Transverse colon (tissue), 4 donors: ENCODE measurements around the gene CMTM4. TPM values are rescaled to one million over a fixed set of nuclear protein-coding genes. Genes with fewer than 3 reads are reported as not detected.

ENCODE experiments used
- DNase-seq: peaks from one replicate; pipeline ENCODE4 v3.0.0-alpha.2; 2019
- H3K27ac ChIP-seq, 4 donors: fragments of 200-600 bp; sonication (generic); 2 replicates each; pipeline ENCODE4 v1.5.1; 2016 to 2018; ENCODE audit warnings: inconsistent platforms in 4 of 4
- H3K27me3 ChIP-seq: fragments of 200-600 bp; sonication (generic); 2 replicates; pipeline ENCODE4 v1.5.1; 2017; ENCODE audit warnings: inconsistent platforms
- H3K36me3 ChIP-seq, 4 donors: fragments of 200-600 bp; sonication (generic); 2 replicates each; pipeline ENCODE4 v1.5.1; 2017 to 2019; ENCODE audit warnings: inconsistent platforms in 4 of 4
- H3K4me1 ChIP-seq, 4 donors: fragments of 200-600 bp; sonication (generic); 2 replicates each; pipeline ENCODE4 v1.5.1; 2017 to 2020; ENCODE audit warnings: inconsistent platforms in 4 of 4
- H3K4me3 ChIP-seq, 4 donors: fragments of 200-600 bp; sonication (generic); 1 replicate in 1 of 4; 2 replicates in 3 of 4; pipeline versions ENCODE4 v1.5.1 to v1.6.1; 2017 to 2019; ENCODE audit warnings: inconsistent platforms in 4 of 4
- H3K9me3 ChIP-seq, 2 donors: fragments of 200-600 bp; sonication (generic); 2 replicates each; pipeline ENCODE4 v1.5.1; 2017 to 2019; ENCODE audit warnings: inconsistent platforms in 2 of 2
- CTCF ChIP-seq, 5 experiments: fragments of 200-600 bp in 3 of 5; fragments of 450-650 bp in 2 of 5; sonication (generic) in 3 of 5; IDR thresholded peaks; 1 replicate in 2 of 5; 2 replicates in 3 of 5; pipeline ENCODE4 v1.5.1; 2016 to 2017; ENCODE audit warnings: antibody characterized with exemption in 5 of 5, inconsistent platforms in 3 of 5, mild to moderate bottlenecking in 2 of 5, moderate library complexity in 1 of 5
- EP300 ChIP-seq: sonication (generic); formaldehyde crosslinking; IDR thresholded peaks from one replicate; pipeline ENCODE4 v1.6.1; 2017; ENCODE audit warnings: antibody characterized with exemption, low read depth
- POLR2A ChIP-seq: fragments of 450-650 bp; IDR thresholded peaks from one replicate; pipeline ENCODE4 v1.6.1; 2016; ENCODE audit warnings: antibody characterized with exemption, mild to moderate bottlenecking, moderate library complexity
- POLR2AphosphoS5 ChIP-seq, 3 donors: sonication (generic); formaldehyde crosslinking; IDR thresholded peaks; one replicate each; pipeline ENCODE4 v1.6.1; 2016; ENCODE audit warnings: antibody characterized with exemption in 3 of 3
- WGBS, 2 donors: methylation state at CpG; one replicate each; pipeline ENCODE4 v1.1.5; 2018; ENCODE audit warnings: low coverage in 1 of 2; 5-methylcytosine and 5-hydroxymethylcytosine counted together
- in situ Hi-C, 4 donors: fragments of 200-750 bp; cut with MboI; loops; one replicate each; pipeline versions ENCODE4 v1.15.0 to v1.15.1; 2017; ENCODE audit warnings: low sequenced_read_pairs in 3 of 4, low pct_ligation_motif_present in 1 of 4, low pct_unique_long_range_greater_than_20kb in 1 of 4
- intact Hi-C: fragments of 100-400 bp; cut with DNase I; formaldehyde crosslinking; loops from one replicate; pipeline ENCODE4 v1.15.1; 2023; ENCODE audit warnings: low total_unique reads
- total RNA-seq, 4 donors: library from RNA; depleted of rRNA; stranded (reverse); fragments of >200 nt; gene quantifications; one replicate each; pipeline ENCODE4 v1.1.0, GENCODE V29; 2016

The CMTM4 gene
- total RNA-seq, 4 donors from 2014 or later: 77.0 to 167 (median 163) TPM

GRCh38 chr16:66603537-66604375 lies 92.8 kb downstream of the CMTM4 start:
- H3K9me3 ChIP-seq: no peaks in the 10 kb centered on the region
- intact Hi-C loops (loop anchor here (10.0 kb wide), 1 partner anchor 199 kb away; no protein-coding TSS in a partner anchor), in situ Hi-C loops (loop anchor here in 2 of 4 donors (10.0 to 25.0 kb wide), 2 partner anchors 191 to 199 kb away; no protein-coding TSS in a partner anchor)
- H3K4me1 ChIP-seq: peaks cover 0 to 39% (median 22%) of the 10 kb centered on the region in 4 donors
- no peaks in the 10 kb centered on the region for H3K36me3 ChIP-seq
- H3K4me3 ChIP-seq: peak overlapping the region; percentile 54 to 84 (median 71)
- DNase-seq: peak; percentile 59
- peak overlapping the region; percentile 81 to 88 (median 84) for H3K27ac ChIP-seq
- WGBS, 2 donors: 23 to 40% methylated on average over 5 to 31 of the region's 32 CpGs
- H3K27me3 ChIP-seq: peaks cover 17% of the 10 kb centered on the region
- TF ChIP-seq EP300 (no peak), CTCF (IDR thresholded peaks at IDR 0.05) (no peak), POLR2A (peak; percentile 35), POLR2AphosphoS5 (IDR thresholded peaks at IDR 0.05) (no peak)

- 100% methylated on average over 5 of the region's 5 CpGs; no CpG with 5 or more reads in 1 of the 2 donors for WGBS, 2 donors
These were observed 95.1 kb downstream of the CMTM4 start for GRCh38 chr16:66601471-66601870.

GRCh38 chr16:66600477-66600876 lies 96.1 kb downstream of the CMTM4 start:
- no peak overlapping the region for H3K4me3 ChIP-seq
- no peak for TF ChIP-seq POLR2A
- no peaks in the 10 kb centered on the region for H3K9me3 ChIP-seq
- intact Hi-C loops (loop anchor here (10.0 kb wide), 1 partner anchor 196 kb away; no protein-coding TSS in a partner anchor), in situ Hi-C loops (loop anchor here in 2 of 4 donors (10.0 to 25.0 kb wide), 2 partner anchors 188 to 196 kb away; no protein-coding TSS in a partner anchor)
- no peak overlapping the region for H3K27ac ChIP-seq
- no peak for DNase-seq
- H3K36me3 ChIP-seq: no peaks in the 10 kb centered on the region
- H3K4me1 ChIP-seq: peaks cover 0 to 18% (median 12%) of the 10 kb centered on the region in 4 donors
- H3K27me3 ChIP-seq: peaks cover 15% of the 10 kb centered on the region
- 92% methylated on average over 1 of the region's 1 CpG; no CpG with 5 or more reads in 1 of the 2 donors for WGBS, 2 donors

More at GRCh38 chr16:66601471-66601870, 95.1 kb downstream of the CMTM4 start:
- no peak overlapping the region for H3K4me3 ChIP-seq
- intact Hi-C loops: loop anchor here (10.0 kb wide), 1 partner anchor 197 kb away; no protein-coding TSS in a partner anchor
- no peak overlapping the region for H3K27ac ChIP-seq
- in situ Hi-C loops: loop anchor here in 2 of 4 donors (10.0 to 25.0 kb wide), 2 partner anchors 189 to 197 kb away; no protein-coding TSS in a partner anchor
- no peaks in the 10 kb centered on the region for H3K9me3 ChIP-seq
- H3K27me3 ChIP-seq: peaks cover 17% of the 10 kb centered on the region
- TF ChIP-seq POLR2A (no peak), POLR2AphosphoS5 (IDR thresholded peaks at IDR 0.05) (no peak), EP300 (no peak), CTCF (IDR thresholded peaks at IDR 0.05) (no peak)
- no peak for DNase-seq
- H3K36me3 ChIP-seq: no peaks in the 10 kb centered on the region
- H3K4me1 ChIP-seq: peaks cover 0 to 27% (median 18%) of the 10 kb centered on the region in 4 donors

- Histone ChIP-seq H3K27me3 (peaks cover 7% of the 10 kb centered on the region), H3K27ac (no peak overlapping the region), H3K9me3 (no peaks in the 10 kb centered on the region), H3K36me3 (no peaks in the 10 kb centered on the region), H3K4me3 (no peak overlapping the region), H3K4me1 (peaks cover 0 to 11% (median 5%) of the 10 kb centered on the region in 4 donors)
- TF ChIP-seq POLR2AphosphoS5 (IDR thresholded peaks at IDR 0.05) (no peak), POLR2A (no peak), EP300 (no peak), CTCF (IDR thresholded peaks at IDR 0.05) (no peak)
- DNase-seq: no peak
- 92 to 94% methylated on average over 2 to 4 of the region's 4 CpGs for WGBS, 2 donors
- in situ Hi-C loops (loop anchor here (10.0 to 25.0 kb wide), 3 partner anchors 112 to 195 kb away; no protein-coding TSS in a partner anchor), intact Hi-C loops (loop anchor here (10.0 kb wide), 1 partner anchor 195 kb away; no protein-coding TSS in a partner anchor)
These were observed 96.8 kb downstream of the CMTM4 start for GRCh38 chr16:66599726-66600125.
